TTC549 (cell line): ENCODE measurements around the gene POLR2L.

ENCODE experiments used
- FAIRE-seq: peaks from 2 replicates; lab custom pipeline; 2012; peaks lifted over from hg19 to GRCh38; lab: Jason Lieb, UNC

POLR2L gene

GRCh38 chr11:826227-826621, 16.1 kb downstream of the POLR2L start:
- no peak for FAIRE-seq

- no peak for FAIRE-seq
Observed at GRCh38 chr11:825366-826226, 16.7 kb downstream of the POLR2L start.

- FAIRE-seq: no peak
Observed at GRCh38 chr11:824942-825341, 17.4 kb downstream of the POLR2L start.

- FAIRE-seq: no peak
Observed at GRCh38 chr11:824292-824880, 17.9 kb downstream of the POLR2L start.

- FAIRE-seq: no peak
Observed at GRCh38 chr11:823441-824291, 18.7 kb downstream of the POLR2L start.

- no peak for FAIRE-seq
Observed at GRCh38 chr11:821512-822371, 20.6 kb downstream of the POLR2L start.

GRCh38 chr11:820655-821511, 21.4 kb downstream of the POLR2L start:
- no peak for FAIRE-seq

GRCh38 chr11:819943-820649, 22.2 kb downstream of the POLR2L start:
- FAIRE-seq: no peak

GRCh38 chr11:819129-819931, 23.0 kb downstream of the POLR2L start:
- FAIRE-seq: no peak

GRCh38 chr11:818396-819128, 23.8 kb downstream of the POLR2L start, which contains the start of gene PNPLA2:
PNPLA2 (plus strand) TSS chr11:818914; CDS start chr11:819719, 805 bp downstream.
- no peak for FAIRE-seq

- FAIRE-seq: no peak
Observed at GRCh38 chr11:816433-816779, 25.9 kb downstream of the POLR2L start.

GRCh38 chr11:815675-816432, 26.5 kb downstream of the POLR2L start:
- no peak for FAIRE-seq

GRCh38 chr11:813456-814096, 28.8 kb downstream of the POLR2L start:
- FAIRE-seq: no peak

- FAIRE-seq: no peak
Observed at GRCh38 chr11:813072-813455, 29.3 kb downstream of the POLR2L start.

- FAIRE-seq: no peak
Observed at GRCh38 chr11:812390-812789, 29.9 kb downstream of the POLR2L start.

GRCh38 chr11:811446-812245, 30.7 kb downstream of the POLR2L start:
- no peak for FAIRE-seq
